DMS79 treated with DMSO at 0.1 percent for 48 hours (cell line): ENCODE measurements around the gene PLEKHH2.

Experiments used
- DNase-seq: peaks from one replicate; lab custom pipeline; 2025; lab: John Stamatoyannopoulos, UW

PLEKHH2 gene

GRCh38 chr2:43762286-43762685, 125.2 kb downstream of the PLEKHH2 start:
- DNase-seq, result no peak

GRCh38 chr2:43763091-43763490, 126.0 kb downstream of the PLEKHH2 start:
- DNase-seq, result no peak

- no peak for DNase-seq
Observed at GRCh38 chr2:43764086-43764705, 127.1 kb downstream of the PLEKHH2 start.

GRCh38 chr2:43766006-43766405, 128.9 kb downstream of the PLEKHH2 start:
- no peak for DNase-seq

GRCh38 chr2:43773876-43774613, 137.0 kb downstream of the PLEKHH2 start, which contains the start of gene DYNC2LI1:
Gene DYNC2LI1, plus strand, starts transcription at chr2:43774039. Its CDS starts 100 bp downstream, at chr2:43774139.
- DNase-seq, result peak; percentile 81

- no peak for DNase-seq
Observed at GRCh38 chr2:43774617-43775016, 137.6 kb downstream of the PLEKHH2 start.

- no peak for DNase-seq
Observed at GRCh38 chr2:43776324-43776723, 139.3 kb downstream of the PLEKHH2 start.

GRCh38 chr2:43777306-43777926, 140.4 kb downstream of the PLEKHH2 start:
- DNase-seq, result no peak

GRCh38 chr2:43778233-43778632, 141.2 kb downstream of the PLEKHH2 start:
- DNase-seq, result no peak

GRCh38 chr2:43787895-43788294, 150.8 kb downstream of the PLEKHH2 start:
- DNase-seq, result no peak

- DNase-seq, result no peak
Observed at GRCh38 chr2:43788646-43789045, 151.6 kb downstream of the PLEKHH2 start.

- no peak for DNase-seq
Observed at GRCh38 chr2:43790147-43790546, 153.1 kb downstream of the PLEKHH2 start.

- no peak for DNase-seq
Observed at GRCh38 chr2:43791035-43791765, 154.1 kb downstream of the PLEKHH2 start.

GRCh38 chr2:43792653-43793052, 155.6 kb downstream of the PLEKHH2 start:
- DNase-seq, result no peak

GRCh38 chr2:43794956-43795355, 157.9 kb downstream of the PLEKHH2 start:
- DNase-seq, result no peak

GRCh38 chr2:43796206-43796605, 159.1 kb downstream of the PLEKHH2 start:
- DNase-seq, result no peak

GRCh38 chr2:43798300-43798699, 161.2 kb downstream of the PLEKHH2 start:
- DNase-seq, result no peak

GRCh38 chr2:43800894-43801293, 163.8 kb downstream of the PLEKHH2 start:
- no peak for DNase-seq

- no peak for DNase-seq
Observed at GRCh38 chr2:43802135-43802534, 165.1 kb downstream of the PLEKHH2 start.

GRCh38 chr2:43803113-43803512, 166.1 kb downstream of the PLEKHH2 start:
- no peak for DNase-seq

GRCh38 chr2:43806719-43807031, 169.6 kb downstream of the PLEKHH2 start:
- DNase-seq, result no peak

- no peak for DNase-seq
Observed at GRCh38 chr2:43810452-43810851, 173.4 kb downstream of the PLEKHH2 start.

- DNase-seq, result no peak
Observed at GRCh38 chr2:43810888-43811287, 173.8 kb downstream of the PLEKHH2 start.
